Measurements from ENCODE around the gene OR8S1. TPM values are rescaled to one million over a fixed set of nuclear protein-coding genes. Genes with fewer than 3 reads are reported as not detected.

Gene OR8S1
- total and polyA plus RNA-seq, 2 of the 8 experiments (the other 6 are each of a cell fraction or from before 2014, with no cell fraction given), result not detected

GRCh38 chr12:48525332-48525731, at the start of gene OR8S1 (continued):
- no peak for TF ChIP-seq JUN (IDR thresholded peaks at IDR 0.05; ENCODE audit: low read depth, low read length)
- no peak for TF ChIP-seq SIN3A (conservative IDR thresholded peaks at IDR 0.05 in 1 of 2, IDR thresholded peaks at IDR 0.05 in 1 of 2; ENCODE audit: low read depth in 1 of 2, low read length in 2 of 2)
- TF ChIP-seq TBP (IDR thresholded peaks at IDR 0.05; ENCODE audit: low read depth, low read length), result no peak
- TF ChIP-seq SIX5 (IDR thresholded peaks at IDR 0.05; ENCODE audit: low read depth, low read length), result no peak
- TF ChIP-seq ATF3 (IDR thresholded peaks at IDR 0.05; ENCODE audit: insufficient read depth, low read depth, low read length), result no peak
- TF ChIP-seq CREB1 (IDR thresholded peaks at IDR 0.05), result no peak
- no peak for TF ChIP-seq CTBP2 (IDR thresholded peaks at IDR 0.05; ENCODE audit: borderline replicate concordance, insufficient read depth, insufficient read length, low read length)
- TF ChIP-seq SP2 (IDR thresholded peaks at IDR 0.05; ENCODE audit: low read length), result no peak

All from H1 (cell line).